Keratinocyte (primary cell): Measurements from ENCODE around the gene LRCH3.

ENCODE experiments used
- EZH2 ChIP-seq: IDR thresholded peaks from one replicate; pipeline ENCODE4 v1.6.1; 2012; ENCODE audit warnings: inconsistent platforms, mild to moderate bottlenecking, low read length, moderate library complexity
- TF ChIP-seq, protein P1 (sequence below), 3 experiments: IDR thresholded peaks in 1 of 3; conservative IDR thresholded peaks in 1 of 3; optimal IDR thresholded peaks in 1 of 3; 2 replicates in 2 of 3; 3 replicates in 1 of 3; pipeline versions ENCODE3 to v1.5.1; 2011; ENCODE audit warnings: low read length in 3 of 3, mild to moderate bottlenecking in 3 of 3, moderate library complexity in 2 of 3, control low read depth in 1 of 3, inconsistent platforms in 1 of 3; ENCODE audit not compliant: insufficient read depth in 2 of 3; ENCODE audit errors: extremely low read depth in 1 of 3

DNA sequence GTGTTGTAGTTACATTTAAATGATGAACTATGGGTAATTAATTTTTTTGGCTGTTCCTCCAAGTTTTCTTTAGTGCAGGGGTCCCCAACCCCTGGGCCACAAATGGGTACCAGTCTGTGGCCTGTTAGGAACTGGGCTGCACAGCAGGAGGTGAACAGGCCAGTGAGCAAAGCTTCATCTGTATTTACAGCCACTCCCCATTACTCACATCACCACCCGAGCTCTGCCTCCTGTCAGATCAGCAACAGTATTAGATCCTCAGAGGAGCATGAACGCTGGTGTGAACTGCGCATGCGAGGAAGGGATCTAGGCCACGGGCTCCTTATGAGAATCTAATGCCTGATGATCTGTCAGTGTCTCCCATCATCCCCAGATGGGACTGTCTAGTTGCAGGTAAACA, 83.0 kb downstream of the LRCH3 start:
- TF ChIP-seq, protein P1, sequence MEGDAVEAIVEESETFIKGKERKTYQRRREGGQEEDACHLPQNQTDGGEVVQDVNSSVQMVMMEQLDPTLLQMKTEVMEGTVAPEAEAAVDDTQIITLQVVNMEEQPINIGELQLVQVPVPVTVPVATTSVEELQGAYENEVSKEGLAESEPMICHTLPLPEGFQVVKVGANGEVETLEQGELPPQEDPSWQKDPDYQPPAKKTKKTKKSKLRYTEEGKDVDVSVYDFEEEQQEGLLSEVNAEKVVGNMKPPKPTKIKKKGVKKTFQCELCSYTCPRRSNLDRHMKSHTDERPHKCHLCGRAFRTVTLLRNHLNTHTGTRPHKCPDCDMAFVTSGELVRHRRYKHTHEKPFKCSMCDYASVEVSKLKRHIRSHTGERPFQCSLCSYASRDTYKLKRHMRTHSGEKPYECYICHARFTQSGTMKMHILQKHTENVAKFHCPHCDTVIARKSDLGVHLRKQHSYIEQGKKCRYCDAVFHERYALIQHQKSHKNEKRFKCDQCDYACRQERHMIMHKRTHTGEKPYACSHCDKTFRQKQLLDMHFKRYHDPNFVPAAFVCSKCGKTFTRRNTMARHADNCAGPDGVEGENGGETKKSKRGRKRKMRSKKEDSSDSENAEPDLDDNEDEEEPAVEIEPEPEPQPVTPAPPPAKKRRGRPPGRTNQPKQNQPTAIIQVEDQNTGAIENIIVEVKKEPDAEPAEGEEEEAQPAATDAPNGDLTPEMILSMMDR (optimal IDR thresholded peaks at IDR 0.05 in 1 of 3, IDR thresholded peaks at IDR 0.05 in 1 of 3, conservative IDR thresholded peaks at IDR 0.05 in 1 of 3; ENCODE audit: extremely low read depth in 1 of 3, insufficient read depth in 2 of 3, low read length in 3 of 3), result no peak
- no peak for TF ChIP-seq EZH2
